ENCODE measurements around the gene NLGN1.
"Not testable (repeated sequence)": the region's sequence is repeated elsewhere in the genome, so short reads cannot be mapped to it uniquely, and the experiment has no call there.

NLGN1 gene

DNA sequence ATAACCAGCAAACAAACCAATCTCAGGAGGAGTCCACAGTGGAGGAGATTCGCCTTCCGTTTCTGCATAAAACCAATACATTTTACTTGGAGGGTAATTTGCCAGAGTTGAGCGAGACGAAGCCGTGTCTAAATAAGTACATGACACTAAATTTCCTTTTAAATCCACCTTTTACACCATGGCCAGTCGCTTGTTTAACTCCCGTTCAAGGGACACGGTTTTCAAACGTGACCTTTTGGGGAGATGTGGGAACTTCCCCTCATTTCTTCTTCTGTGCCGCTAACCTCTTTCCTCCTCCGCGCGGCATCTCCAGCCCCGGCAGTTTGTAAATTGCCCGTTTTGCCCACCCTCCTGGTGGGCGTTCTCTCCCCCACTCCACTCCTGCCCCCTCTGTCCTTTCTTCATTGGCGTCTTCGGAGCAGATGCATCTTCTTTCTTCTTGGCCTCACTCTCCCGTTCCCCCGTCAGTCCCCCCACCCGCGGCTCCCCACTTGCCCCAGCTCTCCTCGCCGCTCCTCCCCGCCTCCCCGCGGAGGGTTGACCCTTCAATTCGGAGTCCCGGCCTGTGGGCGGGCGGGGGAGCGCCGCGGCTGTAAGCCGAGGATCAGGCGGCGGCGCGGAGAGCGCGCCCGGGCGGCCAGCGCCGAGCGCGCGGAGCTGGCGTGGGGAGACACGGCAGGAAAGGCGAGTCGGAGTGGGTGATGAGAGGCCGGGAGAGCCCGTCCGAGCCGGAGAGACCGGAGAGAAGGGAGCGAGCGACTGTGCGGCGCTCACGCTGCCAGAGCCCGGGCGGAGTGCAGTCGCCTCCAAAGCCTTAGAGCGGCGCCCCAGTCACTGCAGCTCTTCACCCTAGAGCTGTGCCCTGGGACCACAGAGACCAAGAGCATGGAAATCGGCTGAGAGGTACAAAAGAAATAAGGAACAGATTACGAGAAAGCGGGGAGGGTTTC lies at the start of gene NLGN1:
TSS of gene NLGN1 (plus strand) at position 584 of the 950 bp plus-strand sequence.
- DNase-seq (ENCODE audit: low spot score): peak; percentile 40

- DNase-seq (ENCODE audit: low spot score): no peak
Measured at GRCh38 chr3:173351886-173352285, 45.7 kb upstream of the NLGN1 start.

- DNase-seq (ENCODE audit: low spot score): not testable (repeated sequence)
Measured at GRCh38 chr3:173353137-173353536, 44.4 kb upstream of the NLGN1 start.

- DNase-seq (ENCODE audit: low spot score): no peak
Measured at GRCh38 chr3:173354124-173354523, 43.4 kb upstream of the NLGN1 start.

- peak; percentile 66 for DNase-seq (ENCODE audit: low spot score)
Measured at GRCh38 chr3:173371848-173372487, 25.6 kb upstream of the NLGN1 start.

DNA sequence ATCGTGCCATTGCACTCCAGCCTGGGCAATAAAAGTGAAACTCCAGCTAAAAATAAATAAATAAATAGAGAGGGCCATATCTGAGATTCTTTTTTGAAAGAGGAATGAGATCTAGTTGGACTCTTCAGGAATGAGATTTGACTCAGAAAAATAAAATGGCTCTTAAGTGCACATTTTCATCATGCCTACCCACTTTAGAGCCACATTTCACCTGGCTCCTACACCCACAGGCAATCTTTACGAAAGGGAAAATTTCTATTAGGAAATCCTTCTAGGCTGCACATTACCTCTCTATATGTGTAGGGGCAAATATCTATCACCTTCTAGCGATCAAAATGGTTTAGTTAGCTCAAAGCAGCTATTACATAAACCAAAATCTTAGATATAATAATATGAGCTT lies 16.9 kb upstream of the NLGN1 start:
- no peak for DNase-seq (ENCODE audit: low spot score)

- DNase-seq (ENCODE audit: low spot score): not testable (repeated sequence)
Measured at GRCh38 chr3:173381936-173382335, 15.6 kb upstream of the NLGN1 start.

GRCh38 chr3:173395073-173395411 lies 2.5 kb upstream of the NLGN1 start:
- no peak for DNase-seq (ENCODE audit: low spot score)

DNA sequence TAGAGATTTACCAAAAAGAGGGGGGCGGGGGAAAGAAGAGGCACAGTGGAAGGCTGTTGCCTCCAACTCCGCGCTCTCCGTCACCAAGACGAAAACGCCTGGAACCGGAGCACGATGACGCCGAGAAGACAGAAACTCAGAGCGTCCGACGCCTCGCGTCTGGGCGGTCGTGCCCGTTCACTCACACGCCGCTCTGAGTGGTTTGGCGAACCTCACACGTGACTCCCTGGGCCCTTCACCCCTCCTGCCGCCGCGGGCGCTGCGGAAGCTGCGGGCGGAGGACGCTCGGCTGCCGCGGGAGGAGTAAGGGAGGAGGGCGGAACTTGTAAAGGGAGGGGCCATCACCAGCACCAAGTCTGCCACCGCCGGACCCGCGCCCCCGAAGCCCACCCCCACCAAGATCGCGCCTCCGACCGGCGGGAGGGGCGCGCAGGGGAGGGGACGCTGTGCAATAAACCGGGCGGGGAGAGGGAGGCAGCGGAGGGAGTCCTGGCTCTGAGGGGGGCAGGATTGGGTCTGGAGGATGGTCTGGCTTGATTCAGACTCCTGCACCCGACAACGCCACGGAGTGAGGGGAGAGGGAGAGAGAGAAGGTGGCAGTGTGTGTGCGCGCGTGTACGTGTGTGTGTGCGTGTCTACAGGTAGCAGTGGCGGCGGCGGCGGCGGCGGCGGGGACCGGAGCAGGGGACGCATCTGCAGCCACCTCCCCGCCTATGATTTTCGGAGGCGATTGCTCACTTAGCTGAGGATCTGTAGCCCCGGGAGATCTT lies 1.9 kb upstream of the NLGN1 start:
- peak; percentile 89 for DNase-seq (ENCODE audit: low spot score)

DNA sequence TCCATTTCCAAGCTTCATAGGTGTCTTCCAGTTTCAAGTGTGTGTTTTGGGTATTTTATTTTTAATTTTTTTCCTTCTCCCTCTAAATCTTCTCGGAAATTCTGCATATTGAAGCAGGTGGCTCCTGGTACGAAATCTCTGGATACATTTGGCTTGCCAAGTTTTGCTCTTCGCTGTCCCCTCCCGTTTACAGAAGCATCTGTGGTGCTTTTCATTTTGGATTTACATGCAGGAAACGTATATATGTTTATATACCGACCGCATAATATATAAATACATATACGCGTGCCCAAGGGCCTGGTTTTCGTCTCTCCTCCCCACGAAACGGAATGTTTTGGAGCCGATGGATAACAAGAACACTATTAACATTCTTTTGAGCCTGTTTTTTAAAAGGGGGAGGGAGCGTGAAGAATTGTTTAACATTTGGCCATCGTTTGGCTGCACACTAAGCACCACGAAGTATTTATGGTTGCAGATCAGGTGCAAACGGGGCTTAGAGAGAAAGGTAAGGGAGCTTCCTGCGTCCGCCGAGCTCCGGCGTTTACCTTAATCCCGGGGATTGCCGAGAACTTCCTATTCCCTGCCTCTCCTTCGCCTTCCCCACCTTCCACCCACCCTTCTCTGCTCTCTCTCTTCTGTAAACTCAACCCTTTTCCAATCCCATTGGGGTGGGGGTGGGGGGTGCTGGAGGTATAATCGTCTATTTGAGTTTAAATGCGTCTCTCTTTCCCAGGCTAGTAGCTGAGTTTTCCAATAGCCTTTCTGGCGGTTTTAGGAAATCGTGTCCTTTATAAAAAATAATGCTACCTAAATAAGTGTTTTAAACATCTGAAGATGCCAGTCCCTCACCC lies 1.1 kb upstream of the NLGN1 start:
- no peak for DNase-seq (ENCODE audit: low spot score)

DNA sequence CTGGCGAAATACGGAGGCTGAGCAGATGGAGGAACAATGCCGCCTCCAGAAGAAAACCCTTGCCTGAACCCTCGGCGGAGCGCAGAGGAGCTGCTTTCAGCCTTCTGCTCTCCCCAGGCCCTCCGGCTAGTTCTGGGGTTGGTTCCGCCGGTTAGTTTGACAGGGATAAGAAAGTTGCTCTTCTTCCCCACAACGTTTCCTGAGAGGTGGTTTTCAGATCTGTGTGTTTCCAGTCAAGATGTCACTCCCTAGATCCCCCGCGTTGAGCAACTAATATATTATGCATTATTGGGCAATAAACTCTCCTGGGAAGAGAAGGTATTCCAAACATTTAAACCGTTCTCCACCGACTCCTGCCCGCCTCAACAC lies 551 bp downstream of the NLGN1 start:
- no peak for DNase-seq (ENCODE audit: low spot score)

DNA sequence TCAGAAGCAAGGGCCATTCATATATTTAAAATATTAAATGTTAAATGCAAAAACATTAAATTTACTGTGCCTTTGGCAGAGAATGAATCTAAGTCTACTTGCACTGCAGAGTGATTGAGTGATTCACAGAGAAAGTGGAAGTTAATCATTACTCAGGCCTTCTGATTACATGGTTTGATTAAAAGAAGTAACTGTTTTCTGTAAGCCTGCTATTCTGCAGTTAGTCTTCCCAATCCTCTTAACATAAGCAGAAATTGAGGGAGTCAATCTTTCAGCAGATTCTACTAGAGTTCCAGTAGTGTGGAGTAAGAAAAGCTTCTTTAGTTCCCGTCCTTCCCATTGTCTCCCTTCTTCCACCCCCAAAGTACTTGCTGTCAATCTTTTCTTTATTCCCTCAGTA lies 1.5 kb downstream of the NLGN1 start:
- peak; percentile 13 for DNase-seq (ENCODE audit: low spot score)

DNA sequence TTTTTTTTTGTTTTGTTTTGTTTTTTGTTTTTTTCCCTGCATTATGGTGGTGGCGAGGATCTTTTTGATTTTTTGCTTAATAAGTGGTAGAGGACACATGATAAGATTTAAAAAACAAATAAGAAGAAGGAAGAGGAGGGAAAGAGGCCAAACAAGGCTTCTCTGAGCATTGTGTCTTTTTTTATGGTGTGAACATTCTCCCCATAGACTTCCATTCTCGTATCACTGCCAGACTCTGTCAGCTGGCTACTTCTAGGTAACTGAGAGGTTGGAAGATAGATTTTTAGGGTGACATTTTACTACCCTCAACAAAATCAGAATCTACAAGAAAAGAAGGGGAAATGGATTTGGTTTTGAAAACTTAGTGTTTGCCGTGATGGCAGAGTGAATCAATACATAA lies 3.8 kb downstream of the NLGN1 start:
- DNase-seq (ENCODE audit: low spot score): no peak

DNA sequence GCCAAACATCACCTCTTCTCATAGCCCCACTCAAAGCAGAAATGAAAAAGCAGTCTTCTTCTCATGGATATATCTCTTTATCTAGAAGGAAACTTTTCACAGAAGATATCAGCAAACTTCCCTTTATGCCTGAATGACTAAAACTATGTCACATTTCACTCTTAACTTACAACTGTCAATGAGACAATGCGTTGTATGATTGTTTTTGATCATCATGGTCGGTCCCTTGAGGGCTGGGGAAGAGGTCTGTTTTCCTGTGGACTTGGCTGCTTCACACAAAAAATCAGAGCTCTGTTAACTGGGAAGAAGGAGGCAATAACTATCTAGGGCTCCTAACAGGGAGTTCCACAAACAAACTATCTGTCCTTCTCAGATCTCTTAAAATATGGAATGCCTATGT lies 5.1 kb downstream of the NLGN1 start:
- DNase-seq (ENCODE audit: low spot score): peak; percentile 32

DNA sequence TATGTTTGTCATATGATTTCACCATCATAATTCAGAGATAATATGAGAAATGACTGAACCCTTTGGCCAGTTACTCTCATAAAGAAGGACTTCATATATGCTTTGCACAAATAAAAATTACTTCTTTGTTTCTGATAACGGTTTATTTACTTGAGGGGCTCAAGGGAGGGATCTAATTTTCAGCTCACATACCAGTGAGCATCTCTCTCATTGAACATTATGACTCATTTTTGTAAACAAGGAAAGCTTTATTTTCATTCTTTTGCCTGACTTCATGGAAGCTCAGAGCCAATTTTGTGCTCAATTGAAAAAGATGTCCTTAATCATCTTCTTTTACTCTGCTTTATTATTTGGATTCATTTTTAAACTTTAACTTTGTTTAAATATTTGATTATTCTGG lies 5.8 kb downstream of the NLGN1 start:
- peak; percentile 74 for DNase-seq (ENCODE audit: low spot score)

DNA sequence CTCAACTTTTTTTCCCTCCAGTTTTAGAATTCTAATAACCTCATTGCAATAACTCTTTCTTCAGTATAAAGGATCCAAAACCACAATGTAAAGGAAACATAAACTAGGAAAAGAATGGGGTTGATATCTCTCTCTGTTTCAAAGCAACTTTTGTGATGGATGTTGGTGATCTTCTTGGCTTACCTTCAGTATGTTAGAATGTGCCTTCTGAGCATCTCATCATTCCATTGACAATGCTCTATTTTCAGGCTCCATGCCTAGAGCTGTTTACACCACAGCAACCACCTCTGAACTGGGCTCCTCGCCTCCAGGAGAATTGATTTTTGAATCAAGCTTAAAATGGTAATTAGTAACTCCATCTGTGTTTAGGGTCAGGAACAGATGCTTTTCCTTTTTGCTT lies 6.6 kb downstream of the NLGN1 start:
- DNase-seq (ENCODE audit: low spot score): no peak

- DNase-seq (ENCODE audit: low spot score): no peak
Measured at GRCh38 chr3:173410436-173410835, 12.9 kb downstream of the NLGN1 start.

DNA sequence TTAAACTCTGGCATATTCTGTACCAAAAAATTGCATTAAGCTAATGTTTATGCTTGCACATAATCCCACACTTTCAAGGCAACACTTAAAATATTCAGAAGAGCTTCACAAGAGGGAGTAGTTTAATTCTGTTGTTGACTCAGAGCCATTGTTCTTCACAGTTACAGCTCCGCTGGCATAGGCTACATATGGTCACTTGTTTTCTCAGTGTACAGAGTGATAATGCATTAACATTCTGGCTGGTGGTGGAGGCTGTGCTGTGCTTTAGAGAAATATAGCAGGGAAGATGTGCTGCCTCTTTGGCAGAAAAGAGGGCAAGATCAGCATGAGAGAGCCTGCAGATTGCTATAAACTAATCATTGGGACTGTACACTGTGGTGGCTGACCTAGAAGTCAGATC lies 13.3 kb downstream of the NLGN1 start:
- DNase-seq (ENCODE audit: low spot score): peak; percentile 19

DNA sequence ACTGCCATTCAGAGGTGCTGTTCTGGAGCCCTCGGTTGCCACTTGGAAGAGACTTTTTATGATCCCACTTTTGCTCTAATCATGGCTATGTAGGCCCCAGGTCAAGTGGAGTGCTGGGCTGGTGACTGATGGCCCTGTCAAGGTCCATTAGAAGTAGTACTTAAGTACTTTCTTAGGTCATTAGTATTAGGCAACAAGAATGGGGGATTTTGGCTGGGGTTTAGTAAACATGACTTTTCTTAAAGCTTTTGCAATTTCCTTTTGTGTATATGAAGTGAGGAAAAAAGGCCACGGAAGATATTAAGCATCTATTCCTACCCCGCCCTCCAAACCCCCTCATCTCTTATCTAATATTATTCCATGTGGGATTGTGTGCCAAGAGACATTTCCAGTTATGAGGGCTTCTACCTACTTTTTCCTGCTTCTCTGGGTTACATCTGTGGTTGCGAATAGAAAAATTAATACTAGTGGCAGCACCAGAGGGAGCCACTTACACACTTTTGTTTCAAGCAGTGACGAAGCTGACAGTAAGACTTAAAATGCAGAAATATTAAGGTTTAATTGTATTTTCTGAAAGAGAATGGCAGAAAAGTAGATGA lies 13.9 kb downstream of the NLGN1 start:
- peak; percentile 50 for DNase-seq (ENCODE audit: low spot score)

GRCh38 chr3:173416070-173416469 lies 18.5 kb downstream of the NLGN1 start:
- no peak for DNase-seq (ENCODE audit: low spot score)

GRCh38 chr3:173429076-173429475 lies 31.5 kb downstream of the NLGN1 start:
- no peak for DNase-seq (ENCODE audit: low spot score)

Measured in COLO829 (cell line).